CD14-positive monocyte (primary cell): Measurements from ENCODE around the gene SYTL3. TPM values are rescaled to one million over a fixed set of nuclear protein-coding genes. Genes with fewer than 3 reads are reported as not detected.
A peak's percentile ranks its signal among the peaks of the same experiment; 100 is the strongest.
"Not testable (repeated sequence)": the region's sequence is repeated elsewhere in the genome, so short reads cannot be mapped to it uniquely, and the experiment has no call there.

Source experiments
- DNase-seq, 3 donors: peaks; one replicate each; pipeline ENCODE4 v3.0.0-alpha.2; 2011 to 2022
- H2AFZ ChIP-seq: 2 replicates; pipeline ENCODE4 v1.6.0; 2012; ENCODE audit warnings: mild to moderate bottlenecking, low read depth, low read length, inconsistent platforms; ENCODE audit not compliant: insufficient read depth, poor library complexity, severe bottlenecking
- H3K27ac ChIP-seq, 2 donors: 1 replicate in 1 of 2; 2 replicates in 1 of 2; pipeline ENCODE4 v1.5.1; 2012 to 2013; ENCODE audit warnings: low read length in 2 of 2, control low read depth in 1 of 2, inconsistent platforms in 1 of 2, low read depth in 1 of 2, mild to moderate bottlenecking in 1 of 2
- H3K27me3 ChIP-seq, 2 donors: one replicate each; pipeline versions ENCODE4 v1.6.0 to v1.6.1; 2011 to 2013; ENCODE audit warnings: low read length in 2 of 2; ENCODE audit not compliant: control insufficient read depth in 2 of 2, insufficient read depth in 2 of 2
- H3K36me3 ChIP-seq, 2 donors: replicated peaks in 1 of 2; 1 replicate in 1 of 2; 2 replicates in 1 of 2; pipeline versions ENCODE4 v1.5.1 to v1.6.1; 2012 to 2013; ENCODE audit warnings: low read length in 2 of 2, control low read depth in 1 of 2, inconsistent platforms in 1 of 2, mild to moderate bottlenecking in 1 of 2; ENCODE audit not compliant: insufficient read depth in 2 of 2, control insufficient read depth in 1 of 2
- H3K4me1 ChIP-seq, 2 donors: 1 replicate in 1 of 2; 2 replicates in 1 of 2; pipeline versions ENCODE4 v1.5.1 to v1.6.1; 2012 to 2013; ENCODE audit warnings: low read length in 2 of 2, control low read depth in 1 of 2, inconsistent platforms in 1 of 2, mild to moderate bottlenecking in 1 of 2, moderate library complexity in 1 of 2; ENCODE audit not compliant: insufficient read depth in 2 of 2, control insufficient read depth in 1 of 2
- H3K4me2 ChIP-seq: replicated peaks from 2 replicates; pipeline ENCODE3; 2012; ENCODE audit warnings: low read length, moderate library complexity, mild to moderate bottlenecking; ENCODE audit not compliant: poor library complexity, severe bottlenecking; ENCODE audit errors: extremely low read depth
- H3K4me3 ChIP-seq, 3 experiments: fragments of 200-600 bp in 1 of 3; sonication (generic) in 1 of 3; replicated peaks in 1 of 3; 1 replicate in 2 of 3; 2 replicates in 1 of 3; pipeline ENCODE4 v1.5.1; 2011 to 2013; ENCODE audit warnings: low read length in 3 of 3, mild to moderate bottlenecking in 3 of 3, control low read depth in 2 of 3, low read depth in 2 of 3, inconsistent platforms in 1 of 3, moderate library complexity in 1 of 3
- H3K79me2 ChIP-seq: 2 replicates; pipeline ENCODE4 v1.6.0; 2012; ENCODE audit warnings: mild to moderate bottlenecking, control low read depth, inconsistent platforms, low read length, moderate library complexity; ENCODE audit not compliant: insufficient read depth
- H3K9ac ChIP-seq: 2 replicates; pipeline ENCODE4 v1.6.0; 2017; ENCODE audit warnings: low read length, mild to moderate bottlenecking; ENCODE audit not compliant: insufficient read depth, poor library complexity, severe bottlenecking
- H3K9me3 ChIP-seq, 2 donors: replicated peaks in 1 of 2; 1 replicate in 1 of 2; 2 replicates in 1 of 2; pipeline versions ENCODE4 v1.5.1 to v1.6.1; 2012 to 2013; ENCODE audit warnings: low read length in 2 of 2, control low read depth in 1 of 2; ENCODE audit not compliant: control insufficient read depth in 1 of 2, insufficient read depth in 1 of 2
- H4K20me1 ChIP-seq: 2 replicates; pipeline ENCODE4 v1.6.0; 2012; ENCODE audit warnings: mild to moderate bottlenecking, low read length, control low read depth, moderate library complexity; ENCODE audit not compliant: insufficient read depth
- H3K27ac Mint-ChIP-seq, 7 donors: one replicate each; pipeline ENCODE4 v1.8.0; 2020; ENCODE audit warnings: mild to moderate bottlenecking in 7 of 7, mixed read lengths in 7 of 7, moderate library complexity in 6 of 7, inconsistent platforms in 2 of 7
- H3K27me3 Mint-ChIP-seq, 3 donors: one replicate each; pipeline ENCODE4 v1.8.0; 2021 to 2022; ENCODE audit warnings: low read depth in 3 of 3, mild to moderate bottlenecking in 3 of 3, mixed read lengths in 3 of 3, moderate library complexity in 3 of 3, inconsistent platforms in 1 of 3
- H3K36me3 Mint-ChIP-seq, 2 donors: one replicate each; pipeline ENCODE4 v1.8.0; 2020; ENCODE audit warnings: mixed read lengths in 2 of 2, inconsistent platforms in 1 of 2, mild to moderate bottlenecking in 1 of 2
- H3K4me1 Mint-ChIP-seq: one replicate; pipeline ENCODE4 v1.8.0; 2020; ENCODE audit warnings: mild to moderate bottlenecking, mixed read lengths
- H3K4me3 Mint-ChIP-seq, 2 donors: one replicate each; pipeline ENCODE4 v1.8.0; 2020; ENCODE audit warnings: mild to moderate bottlenecking in 2 of 2, mixed read lengths in 2 of 2, moderate library complexity in 1 of 2
- H3K9me3 Mint-ChIP-seq, 7 donors: one replicate each; pipeline ENCODE4 v1.8.0; 2020 to 2022; ENCODE audit warnings: mixed read lengths in 7 of 7, mild to moderate bottlenecking in 6 of 7, moderate library complexity in 6 of 7, inconsistent platforms in 2 of 7
- WGBS: methylation state at CpG from one replicate; pipeline ENCODE4 v1.1.5; 2013; ENCODE audit warnings: missing lambda C conversion rate; ENCODE audit not compliant: insufficient coverage; 5-methylcytosine and 5-hydroxymethylcytosine counted together
- intact Hi-C, 2 donors: fragments of 100-400 bp; cut with micrococcal nuclease; formaldehyde crosslinking; loops; one replicate each; pipeline versions ENCODE4 v1.15.0 to v1.15.1; 2023
- polyA plus RNA-seq, 3 donors: library from polyadenylated mRNA; depleted of rRNA in 1 of 3; unstranded in 2 of 3; stranded (reverse) in 1 of 3; fragments of 300-500 nt in 2 of 3; fragments of >200 nt in 1 of 3; fragmentation: Illumina TruSeq in 2 of 3; gene quantifications; 1 replicate in 2 of 3; 2 replicates in 1 of 3; pipeline ENCODE4 v1.2.3, GENCODE V29; 2012 to 2021
- TF ChIP-seq, protein P1 (sequence below): fragments of 200-600 bp; IDR thresholded peaks from one replicate; pipeline ENCODE4 v1.8.0; 2022; ENCODE audit warnings: antibody characterized with exemption, mild to moderate bottlenecking

Gene SYTL3
- polyA plus RNA-seq, 3 donors = 14.6 to 18.7 (median 14.8) TPM

DNA sequence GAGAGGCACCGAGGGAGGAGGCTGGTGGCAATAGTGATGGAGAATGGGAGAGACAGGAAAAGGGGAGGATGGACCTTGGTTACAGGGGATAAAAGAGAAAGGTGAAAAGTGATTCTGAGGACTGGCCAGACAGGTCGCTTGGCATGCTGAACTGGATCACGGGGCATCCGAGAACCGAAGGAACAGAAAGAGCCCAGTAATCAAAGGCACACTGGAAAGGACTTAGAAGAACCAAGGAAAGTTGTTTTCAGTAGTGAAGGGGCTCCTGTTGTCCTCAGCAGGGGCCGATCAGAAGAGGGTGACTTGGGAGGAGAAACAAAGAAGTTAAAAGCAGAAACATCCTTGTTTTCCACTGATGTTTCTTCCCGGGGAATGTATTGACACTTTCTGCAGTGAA lies 18.9 kb downstream of the SYTL3 start:
- H3K27me3 ChIP-seq = no peaks in the 10 kb centered on the region
- H3K27me3 Mint-ChIP-seq = peaks cover 0 to 2% (median 0%) of the 10 kb centered on the region in 3 donors
- H3K4me3 ChIP-seq = peak overlapping the region in 1 of 3 experiments; percentile 37
- peaks cover 67% of the 10 kb centered on the region for H3K4me1 Mint-ChIP-seq
- DNase-seq = no peak
- H4K20me1 ChIP-seq = no peaks in the 10 kb centered on the region
- intact Hi-C loops = loop anchor here in 1 of 2 donors (10.0 kb wide), 1 partner anchor 454 kb away; no protein-coding TSS in a partner anchor
- TF ChIP-seq, protein P1, sequence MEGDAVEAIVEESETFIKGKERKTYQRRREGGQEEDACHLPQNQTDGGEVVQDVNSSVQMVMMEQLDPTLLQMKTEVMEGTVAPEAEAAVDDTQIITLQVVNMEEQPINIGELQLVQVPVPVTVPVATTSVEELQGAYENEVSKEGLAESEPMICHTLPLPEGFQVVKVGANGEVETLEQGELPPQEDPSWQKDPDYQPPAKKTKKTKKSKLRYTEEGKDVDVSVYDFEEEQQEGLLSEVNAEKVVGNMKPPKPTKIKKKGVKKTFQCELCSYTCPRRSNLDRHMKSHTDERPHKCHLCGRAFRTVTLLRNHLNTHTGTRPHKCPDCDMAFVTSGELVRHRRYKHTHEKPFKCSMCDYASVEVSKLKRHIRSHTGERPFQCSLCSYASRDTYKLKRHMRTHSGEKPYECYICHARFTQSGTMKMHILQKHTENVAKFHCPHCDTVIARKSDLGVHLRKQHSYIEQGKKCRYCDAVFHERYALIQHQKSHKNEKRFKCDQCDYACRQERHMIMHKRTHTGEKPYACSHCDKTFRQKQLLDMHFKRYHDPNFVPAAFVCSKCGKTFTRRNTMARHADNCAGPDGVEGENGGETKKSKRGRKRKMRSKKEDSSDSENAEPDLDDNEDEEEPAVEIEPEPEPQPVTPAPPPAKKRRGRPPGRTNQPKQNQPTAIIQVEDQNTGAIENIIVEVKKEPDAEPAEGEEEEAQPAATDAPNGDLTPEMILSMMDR = no peak
- no peaks in the 10 kb centered on the region for H3K9me3 Mint-ChIP-seq
- no peaks in the 10 kb centered on the region for H3K9me3 ChIP-seq
- H3K4me2 ChIP-seq = no peak overlapping the region
- WGBS = 93% methylated on average over 6 of the region's 7 CpGs
- H3K36me3 Mint-ChIP-seq = peaks cover 32 to 48% of the 10 kb centered on the region in 2 donors
- H3K9ac ChIP-seq = no peak overlapping the region
- no peaks in the 10 kb centered on the region for H3K36me3 ChIP-seq
- H3K79me2 ChIP-seq = peaks cover 14% of the 10 kb centered on the region
- H3K27ac Mint-ChIP-seq = peak overlapping the region; percentile 98 to 100 (median 99)
- no peak overlapping the region for H2AFZ ChIP-seq
- H3K4me1 ChIP-seq = peaks cover 63 to 64% of the 10 kb centered on the region in 2 donors
- H3K27ac ChIP-seq = peak overlapping the region; percentile 91 to 94
- peak overlapping the region in 1 of 2 donors; percentile 47 for H3K4me3 Mint-ChIP-seq

- Histone ChIP-seq H4K20me1 (no peaks in the 10 kb centered on the region), H3K4me1 (peaks cover 56 to 57% of the 10 kb centered on the region in 2 donors), H2AFZ (no peak overlapping the region), H3K4me3 (no peak overlapping the region), H3K9me3 (no peaks in the 10 kb centered on the region), H3K36me3 (peaks cover 0 to 3% of the 10 kb centered on the region in 2 donors), H3K9ac (no peak overlapping the region), H3K79me2 (peaks cover 8% of the 10 kb centered on the region), H3K4me2 (no peak overlapping the region), H3K27me3 (no peaks in the 10 kb centered on the region), H3K27ac (peak overlapping the region in 1 of 2 donors; percentile 94)
- no peaks in the 10 kb centered on the region for H3K9me3 Mint-ChIP-seq
- peak overlapping the region in 1 of 2 donors; percentile 2 for H3K4me3 Mint-ChIP-seq
- no peak for DNase-seq
- TF ChIP-seq, protein P1 = no peak
- peaks cover 60% of the 10 kb centered on the region for H3K4me1 Mint-ChIP-seq
- H3K27ac Mint-ChIP-seq = peak overlapping the region in 6 of 7 donors; percentile 49 to 99 (median 98)
- 92% methylated on average over 2 of the region's 7 CpGs for whole genome bisulfite sequencing
- intact Hi-C loops = loop anchor here in 1 of 2 donors (10.0 kb wide), 1 partner anchor 455 kb away; no protein-coding TSS in a partner anchor
- peaks cover 36 to 52% of the 10 kb centered on the region in 2 donors for H3K36me3 Mint-ChIP-seq
- peaks cover 0 to 2% (median 0%) of the 10 kb centered on the region in 3 donors for H3K27me3 Mint-ChIP-seq
Observed at GRCh38 chr6:158669145-158670035, 19.5 kb downstream of the SYTL3 start.

DNA sequence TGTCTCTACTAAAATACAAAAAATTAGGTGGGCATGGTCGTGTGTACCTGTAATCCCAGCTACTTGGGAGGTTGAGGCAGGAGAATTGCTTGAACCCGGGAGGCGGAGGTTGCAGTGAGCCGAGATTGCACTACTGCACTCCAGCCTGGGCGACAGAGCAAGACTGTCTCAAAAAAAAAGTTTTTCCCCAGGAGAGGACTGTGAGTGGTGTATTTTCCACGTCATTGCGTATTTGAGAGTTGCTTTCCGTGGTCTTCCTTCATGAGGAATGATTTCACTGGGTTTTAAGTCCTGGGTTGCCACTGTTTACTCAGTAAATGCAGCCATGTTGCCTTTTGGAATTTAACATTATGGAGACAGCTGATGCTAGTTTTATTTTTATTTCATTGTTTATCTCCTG lies 22.3 kb downstream of the SYTL3 start:
- Mint-ChIP-seq H3K4me1 (peaks cover 33% of the 10 kb centered on the region), H3K36me3 (peaks cover 32 to 53% of the 10 kb centered on the region in 2 donors)
- H3K4me3 ChIP-seq, DNase-seq, H2AFZ ChIP-seq, H3K9me3 Mint-ChIP-seq, H3K9me3 ChIP-seq, H3K27me3 ChIP-seq, H3K79me2 ChIP-seq, H3K4me3 Mint-ChIP-seq, H3K27me3 Mint-ChIP-seq, H3K9ac ChIP-seq, H3K27ac ChIP-seq, H3K27ac Mint-ChIP-seq, H4K20me1 ChIP-seq, intact Hi-C loops, H3K4me2 ChIP-seq: not testable (repeated sequence)
- 87% methylated on average over 4 of the region's 8 CpGs for WGBS
- Histone ChIP-seq H3K36me3 (peaks cover 2 to 13% of the 10 kb centered on the region in 2 donors), H3K4me1 (peaks cover 30 to 31% of the 10 kb centered on the region in 2 donors)
